HepG2 (cell line): ENCODE measurements around the gene DOCK4. TPM values are rescaled to one million over a fixed set of nuclear protein-coding genes. Genes with fewer than 3 reads are reported as not detected.

Experiments
- ARNT ChIP-seq: fragments of 450-650 bp; IDR thresholded peaks from 2 replicates; pipeline ENCODE4 v1.6.1; 2017
- BCL6 ChIP-seq: IDR thresholded peaks from 2 replicates; pipeline ENCODE4 v1.6.1; 2016; ENCODE audit warnings: missing genetic modification reagents, missing compliant biosample characterization
- CEBPG ChIP-seq: IDR thresholded peaks from 2 replicates; pipeline ENCODE4 v1.6.1; 2016
- CREM ChIP-seq, 2 experiments: sonication (generic) in 1 of 2; formaldehyde crosslinking in 1 of 2; IDR thresholded peaks; 2 replicates each; pipeline versions ENCODE4 v1.4.0 to v1.6.1; 2016 to 2020; ENCODE audit warnings: antibody characterized with exemption in 1 of 2, mild to moderate bottlenecking in 1 of 2, missing genetic modification reagents in 1 of 2
- FIP1L1 ChIP-seq: fragments of 200-400 bp; formaldehyde crosslinking; IDR thresholded peaks from 2 replicates; pipeline ENCODE4 v1.6.1; 2018; ENCODE audit warnings: low read depth, mild to moderate bottlenecking, low read length, moderate library complexity, borderline replicate concordance; ENCODE audit not compliant: insufficient read depth
- FLYWCH1 ChIP-seq: sonication (generic); formaldehyde crosslinking; IDR thresholded peaks from 2 replicates; pipeline ENCODE4 v1.8.1; 2023; ENCODE audit warnings: mild to moderate bottlenecking, missing genetic modification reagents
- HMG20A ChIP-seq: IDR thresholded peaks from 2 replicates; pipeline ENCODE4 v1.6.1; 2016; ENCODE audit warnings: borderline replicate concordance
- HNF4A ChIP-seq: sonication (generic); formaldehyde crosslinking; IDR thresholded peaks from 2 replicates; pipeline ENCODE4 v1.4.0; 2020; ENCODE audit warnings: missing genetic modification reagents
- KDM4B ChIP-seq: sonication (generic); formaldehyde crosslinking; IDR thresholded peaks from 2 replicates; pipeline ENCODE4 v1.4.0; 2020; ENCODE audit warnings: missing genetic modification reagents
- SAP130 ChIP-seq: IDR thresholded peaks from 2 replicates; pipeline ENCODE4 v1.6.1; 2016; ENCODE audit warnings: low read depth
- SCMH1 ChIP-seq: sonication (generic); formaldehyde crosslinking; IDR thresholded peaks from 2 replicates; pipeline ENCODE4 v1.9.0; 2021; ENCODE audit warnings: missing genetic modification reagents, mild to moderate bottlenecking, borderline replicate concordance
- ZC3H13 ChIP-seq: sonication (generic); formaldehyde crosslinking; IDR thresholded peaks from 2 replicates; pipeline ENCODE4 v1.8.1; 2023; ENCODE audit warnings: mild to moderate bottlenecking, missing genetic modification reagents, moderate library complexity
- ZNF282 ChIP-seq: fragments of 450-650 bp; IDR thresholded peaks from 2 replicates; pipeline ENCODE4 v1.6.1; 2018; ENCODE audit not compliant: partially characterized antibody
- ZNF557 ChIP-seq: sonication (generic); formaldehyde crosslinking; IDR thresholded peaks from 2 replicates; pipeline ENCODE4 v1.4.0; 2020; ENCODE audit warnings: missing genetic modification reagents
- ZNF564 ChIP-seq: sonication (generic); formaldehyde crosslinking; IDR thresholded peaks from 2 replicates; pipeline ENCODE4 v1.8.1; 2023; ENCODE audit warnings: mild to moderate bottlenecking, missing genetic modification reagents
- ZNF576 ChIP-seq: sonication (generic); formaldehyde crosslinking; IDR thresholded peaks from 2 replicates; pipeline ENCODE4 v1.4.0; 2020; ENCODE audit warnings: mild to moderate bottlenecking, missing genetic modification reagents
- ZNF691 ChIP-seq: sonication (generic); formaldehyde crosslinking; IDR thresholded peaks from 2 replicates; pipeline ENCODE4 v1.4.0; 2020; ENCODE audit warnings: missing genetic modification reagents, low read depth, mild to moderate bottlenecking, borderline replicate concordance
- ZSCAN31 ChIP-seq: sonication (generic); formaldehyde crosslinking; IDR thresholded peaks from 2 replicates; pipeline ENCODE4 v1.5.0; 2020; ENCODE audit warnings: low read depth, mild to moderate bottlenecking, missing genetic modification reagents
- polyA plus RNA-seq, 8 experiments: library from polyadenylated mRNA; depleted of rRNA in 3 of 8; stranded (reverse) in 7 of 8; unstranded in 1 of 8; fragments of >200 nt; fragmentation: Illumina TruSeq in 4 of 8; extraction: Trizol in 4 of 8; gene quantifications; 2 replicates each; pipeline versions ENCODE4 v1.2.1 to v1.2.3, GENCODE V29; 2011 to 2016; ENCODE audit warnings: low read depth in 4 of 8, missing spikeins in 1 of 8, mixed read lengths in 1 of 8; ENCODE audit not compliant: insufficient read depth in 1 of 8
- total RNA-seq, 5 experiments: library from RNA; depleted of rRNA; stranded (reverse); fragments of >200 nt; fragmentation: Illumina TruSeq; extraction: Trizol; gene quantifications; 2 replicates each; pipeline ENCODE4 v1.2.3, GENCODE V29; 2016; ENCODE audit warnings: low read depth in 1 of 5
- TF ChIP-seq, protein P1 (sequence below): sonication (generic); formaldehyde crosslinking; IDR thresholded peaks from 2 replicates; pipeline ENCODE4 v1.4.0; 2020; ENCODE audit warnings: missing genetic modification reagents, borderline replicate concordance
- TF ChIP-seq, protein P2 (sequence below): sonication (generic); formaldehyde crosslinking; IDR thresholded peaks from 2 replicates; pipeline ENCODE4 v1.8.0; 2022; ENCODE audit warnings: missing genetic modification reagents, mild to moderate bottlenecking, borderline replicate concordance
- TF ChIP-seq, protein P3 (sequence below): sonication (generic); formaldehyde crosslinking; IDR thresholded peaks from 2 replicates; pipeline ENCODE4 v1.4.0; 2020; ENCODE audit warnings: low read depth, missing genetic modification reagents

Gene DOCK4
- total and polyA plus RNA-seq, 2 of the 13 experiments (the other 11 are each of a cell fraction or from before 2014, with no cell fraction given) = 13.5 to 17.4 TPM

DNA sequence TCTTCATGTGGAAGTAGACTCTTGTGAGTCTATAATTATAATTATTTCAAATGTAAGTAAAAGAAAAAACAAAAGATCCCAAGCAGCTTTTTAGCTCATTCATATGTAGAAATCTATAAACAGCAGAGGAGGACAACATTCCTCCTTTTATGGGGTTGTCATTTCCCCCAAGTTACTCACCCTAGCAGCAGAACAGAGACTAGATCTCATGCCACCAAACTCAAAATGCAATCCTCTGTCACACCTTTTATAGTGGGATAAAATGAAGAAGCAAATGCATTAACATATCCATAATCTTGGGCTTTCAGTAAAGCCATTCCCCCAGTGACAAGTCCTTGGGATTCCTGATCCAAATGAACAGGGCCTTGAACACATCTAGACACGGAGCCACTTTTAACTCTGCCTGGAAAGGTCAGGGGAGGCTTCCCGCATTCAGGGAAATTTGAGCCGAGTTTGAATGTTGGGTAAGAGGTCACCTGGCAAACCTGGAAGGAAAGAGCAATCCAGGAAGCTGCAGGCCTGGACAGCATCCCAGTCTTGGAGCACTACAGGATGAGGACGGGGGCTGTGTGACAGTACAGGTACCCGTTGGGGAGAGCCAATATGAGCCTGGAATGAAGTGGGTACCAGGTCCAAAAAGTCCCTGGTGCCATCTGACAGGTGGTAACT lies 76.4 kb downstream of the DOCK4 start (continued):
- TF ChIP-seq, protein P1, sequence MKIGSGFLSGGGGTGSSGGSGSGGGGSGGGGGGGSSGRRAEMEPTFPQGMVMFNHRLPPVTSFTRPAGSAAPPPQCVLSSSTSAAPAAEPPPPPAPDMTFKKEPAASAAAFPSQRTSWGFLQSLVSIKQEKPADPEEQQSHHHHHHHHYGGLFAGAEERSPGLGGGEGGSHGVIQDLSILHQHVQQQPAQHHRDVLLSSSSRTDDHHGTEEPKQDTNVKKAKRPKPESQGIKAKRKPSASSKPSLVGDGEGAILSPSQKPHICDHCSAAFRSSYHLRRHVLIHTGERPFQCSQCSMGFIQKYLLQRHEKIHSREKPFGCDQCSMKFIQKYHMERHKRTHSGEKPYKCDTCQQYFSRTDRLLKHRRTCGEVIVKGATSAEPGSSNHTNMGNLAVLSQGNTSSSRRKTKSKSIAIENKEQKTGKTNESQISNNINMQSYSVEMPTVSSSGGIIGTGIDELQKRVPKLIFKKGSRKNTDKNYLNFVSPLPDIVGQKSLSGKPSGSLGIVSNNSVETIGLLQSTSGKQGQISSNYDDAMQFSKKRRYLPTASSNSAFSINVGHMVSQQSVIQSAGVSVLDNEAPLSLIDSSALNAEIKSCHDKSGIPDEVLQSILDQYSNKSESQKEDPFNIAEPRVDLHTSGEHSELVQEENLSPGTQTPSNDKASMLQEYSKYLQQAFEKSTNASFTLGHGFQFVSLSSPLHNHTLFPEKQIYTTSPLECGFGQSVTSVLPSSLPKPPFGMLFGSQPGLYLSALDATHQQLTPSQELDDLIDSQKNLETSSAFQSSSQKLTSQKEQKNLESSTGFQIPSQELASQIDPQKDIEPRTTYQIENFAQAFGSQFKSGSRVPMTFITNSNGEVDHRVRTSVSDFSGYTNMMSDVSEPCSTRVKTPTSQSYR = no peak
- no peak for TF ChIP-seq SCMH1 (CRISPR knock-in tag)
- TF ChIP-seq FLYWCH1 (CRISPR knock-in tag) = no peak
- no peak for TF ChIP-seq FIP1L1
- no peak for TF ChIP-seq ARNT
- TF ChIP-seq, protein P2, sequence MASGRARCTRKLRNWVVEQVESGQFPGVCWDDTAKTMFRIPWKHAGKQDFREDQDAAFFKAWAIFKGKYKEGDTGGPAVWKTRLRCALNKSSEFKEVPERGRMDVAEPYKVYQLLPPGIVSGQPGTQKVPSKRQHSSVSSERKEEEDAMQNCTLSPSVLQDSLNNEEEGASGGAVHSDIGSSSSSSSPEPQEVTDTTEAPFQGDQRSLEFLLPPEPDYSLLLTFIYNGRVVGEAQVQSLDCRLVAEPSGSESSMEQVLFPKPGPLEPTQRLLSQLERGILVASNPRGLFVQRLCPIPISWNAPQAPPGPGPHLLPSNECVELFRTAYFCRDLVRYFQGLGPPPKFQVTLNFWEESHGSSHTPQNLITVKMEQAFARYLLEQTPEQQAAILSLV (CRISPR knock-in tag) = no peak
- TF ChIP-seq, protein P3, sequence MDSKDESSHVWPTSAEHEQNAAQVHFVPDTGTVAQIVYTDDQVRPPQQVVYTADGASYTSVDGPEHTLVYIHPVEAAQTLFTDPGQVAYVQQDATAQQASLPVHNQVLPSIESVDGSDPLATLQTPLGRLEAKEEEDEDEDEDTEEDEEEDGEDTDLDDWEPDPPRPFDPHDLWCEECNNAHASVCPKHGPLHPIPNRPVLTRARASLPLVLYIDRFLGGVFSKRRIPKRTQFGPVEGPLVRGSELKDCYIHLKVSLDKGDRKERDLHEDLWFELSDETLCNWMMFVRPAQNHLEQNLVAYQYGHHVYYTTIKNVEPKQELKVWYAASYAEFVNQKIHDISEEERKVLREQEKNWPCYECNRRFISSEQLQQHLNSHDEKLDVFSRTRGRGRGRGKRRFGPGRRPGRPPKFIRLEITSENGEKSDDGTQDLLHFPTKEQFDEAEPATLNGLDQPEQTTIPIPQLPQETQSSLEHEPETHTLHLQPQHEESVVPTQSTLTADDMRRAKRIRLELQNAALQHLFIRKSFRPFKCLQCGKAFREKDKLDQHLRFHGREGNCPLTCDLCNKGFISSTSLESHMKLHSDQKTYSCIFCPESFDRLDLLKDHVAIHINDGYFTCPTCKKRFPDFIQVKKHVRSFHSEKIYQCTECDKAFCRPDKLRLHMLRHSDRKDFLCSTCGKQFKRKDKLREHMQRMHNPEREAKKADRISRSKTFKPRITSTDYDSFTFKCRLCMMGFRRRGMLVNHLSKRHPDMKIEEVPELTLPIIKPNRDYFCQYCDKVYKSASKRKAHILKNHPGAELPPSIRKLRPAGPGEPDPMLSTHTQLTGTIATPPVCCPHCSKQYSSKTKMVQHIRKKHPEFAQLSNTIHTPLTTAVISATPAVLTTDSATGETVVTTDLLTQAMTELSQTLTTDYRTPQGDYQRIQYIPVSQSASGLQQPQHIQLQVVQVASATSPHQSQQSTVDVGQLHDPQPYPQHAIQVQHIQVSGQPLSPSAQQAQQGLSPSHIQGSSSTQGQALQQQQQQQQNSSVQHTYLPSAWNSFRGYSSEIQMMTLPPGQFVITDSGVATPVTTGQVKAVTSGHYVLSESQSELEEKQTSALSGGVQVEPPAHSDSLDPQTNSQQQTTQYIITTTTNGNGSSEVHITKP (CRISPR knock-in tag) = 0 out of 2 replicates have a peak, but pooled peaks have one; percentile 34
- no peak for TF ChIP-seq ZNF576 (CRISPR knock-in tag)
- TF ChIP-seq ZNF557 (CRISPR knock-in tag) = no peak
- TF ChIP-seq KDM4B (CRISPR knock-in tag) = no peak
- TF ChIP-seq SAP130 (CRISPR knock-in tag) = peak; percentile 65
- no peak for TF ChIP-seq CREM (IDR thresholded peaks at IDR 0.05)
- no peak for TF ChIP-seq CREM (CRISPR knock-in tag; IDR thresholded peaks at IDR 0.05)
- TF ChIP-seq BCL6 (CRISPR knock-in tag) = peak; percentile 96
- peak; percentile 67 for TF ChIP-seq CEBPG
- no peak for TF ChIP-seq ZNF564 (CRISPR knock-in tag)
- TF ChIP-seq ZSCAN31 (CRISPR knock-in tag) = no peak
- no peak for TF ChIP-seq ZNF282
- TF ChIP-seq ZNF691 (CRISPR knock-in tag) = no peak
- TF ChIP-seq ZC3H13 (CRISPR knock-in tag) = no peak
- peak; percentile 41; the same call in 1 of the 2 replicates for TF ChIP-seq HMG20A (CRISPR knock-in tag)
- TF ChIP-seq HNF4A (CRISPR knock-in tag) = peak; percentile 67
